Activated CD4-positive, alpha-beta T cell treated with anti-CD3 and anti-CD28 coated beads, Interleukin-10, Interleukin-2, amounts not matched to agents 100 ng/mL and 50 ng/mL, durations not matched to agents 16 hours and 8 hours (primary cell): ENCODE data around the gene POLR1A.

Experiments used
- DNase-seq: peaks from one replicate; pipeline ENCODE4 v3.0.0-alpha.2; 2020

The POLR1A gene

DNA sequence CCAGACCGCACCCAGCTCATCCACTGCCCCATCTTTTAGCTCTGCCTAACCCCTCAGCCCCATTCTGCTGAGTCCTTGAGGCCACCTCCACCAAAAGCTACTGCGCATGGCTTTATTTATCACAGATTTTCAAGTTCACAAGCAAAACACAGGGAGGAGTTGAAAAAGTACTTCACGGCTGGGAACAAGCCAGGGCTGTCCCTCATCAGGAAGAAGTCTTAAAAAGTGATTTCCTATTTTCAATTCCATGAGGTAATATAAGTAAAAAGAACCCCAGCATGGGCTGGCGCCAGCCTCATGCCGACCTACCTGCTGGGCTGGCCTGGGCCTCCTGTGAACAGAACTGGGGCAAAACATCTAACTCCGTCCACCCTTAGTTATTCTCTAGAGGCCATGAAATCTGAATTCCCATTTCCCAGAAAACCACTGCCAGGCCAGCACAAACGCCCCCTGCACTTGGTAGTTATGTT is 69.0 kb downstream of the POLR1A start:
- DNase-seq: no peak

DNA sequence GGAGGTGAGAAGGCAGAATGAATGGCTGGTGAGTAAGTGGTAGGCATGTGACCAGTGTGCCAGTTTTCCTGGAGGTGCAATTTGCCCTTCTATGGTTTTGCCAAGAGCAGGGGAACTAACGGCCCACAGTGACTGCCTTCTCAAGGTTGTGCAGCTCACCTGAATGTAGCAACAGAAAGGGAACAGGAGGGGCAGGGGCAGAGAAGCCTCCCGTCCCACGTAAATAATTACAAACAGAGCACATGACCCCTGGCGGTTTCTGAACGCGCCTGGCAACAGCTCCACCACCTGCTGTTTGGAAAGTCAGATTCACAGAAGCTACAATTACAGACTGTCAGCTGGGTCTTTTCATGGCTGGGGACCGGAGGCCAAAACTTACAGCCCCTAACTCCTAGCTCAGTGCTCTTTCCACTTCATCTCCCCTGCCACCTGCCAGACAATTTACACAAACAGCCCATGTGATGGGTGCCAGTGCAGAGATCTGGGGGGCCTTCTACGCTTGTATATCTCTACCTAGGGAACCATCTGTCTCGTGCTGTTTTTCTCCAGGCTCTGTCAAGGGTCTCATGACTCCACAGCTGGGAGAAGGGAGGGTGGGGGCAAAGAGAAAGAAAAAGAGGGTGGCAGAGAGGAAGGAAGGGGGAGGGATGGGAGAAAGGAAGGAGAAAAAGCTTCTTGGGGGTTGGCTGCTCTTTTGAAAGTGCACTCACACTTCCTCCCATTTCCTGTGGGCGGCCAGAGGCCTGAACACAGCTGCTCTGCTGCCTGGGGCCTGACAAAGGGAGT is 69.6 kb downstream of the POLR1A start:
- peak; percentile 88 for DNase-seq

DNA sequence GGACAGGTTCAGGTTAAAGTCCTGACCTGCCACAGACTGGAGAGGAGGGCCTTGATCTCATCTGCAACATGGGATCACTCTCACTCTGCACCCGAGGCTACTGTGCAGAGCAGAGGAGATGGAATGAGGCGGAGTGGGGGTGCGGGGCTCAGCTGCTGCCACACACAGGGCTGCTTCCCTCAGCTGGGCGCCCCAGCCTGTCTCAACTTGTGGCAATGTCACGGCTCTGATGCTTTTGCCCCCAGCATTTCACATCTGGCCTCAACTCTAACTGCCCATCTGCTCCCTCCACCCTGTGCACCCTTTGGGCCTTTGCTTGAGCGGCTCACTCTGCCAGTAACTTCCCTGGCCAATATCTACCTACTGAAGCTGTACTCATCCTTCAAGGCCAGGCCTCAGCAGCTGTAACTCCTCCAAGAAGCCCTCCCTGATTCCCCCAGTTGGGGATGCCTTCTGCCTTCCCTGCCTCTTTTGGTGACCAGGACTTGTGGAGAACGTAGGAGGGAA is 70.3 kb downstream of the POLR1A start:
- DNase-seq: no peak

DNA sequence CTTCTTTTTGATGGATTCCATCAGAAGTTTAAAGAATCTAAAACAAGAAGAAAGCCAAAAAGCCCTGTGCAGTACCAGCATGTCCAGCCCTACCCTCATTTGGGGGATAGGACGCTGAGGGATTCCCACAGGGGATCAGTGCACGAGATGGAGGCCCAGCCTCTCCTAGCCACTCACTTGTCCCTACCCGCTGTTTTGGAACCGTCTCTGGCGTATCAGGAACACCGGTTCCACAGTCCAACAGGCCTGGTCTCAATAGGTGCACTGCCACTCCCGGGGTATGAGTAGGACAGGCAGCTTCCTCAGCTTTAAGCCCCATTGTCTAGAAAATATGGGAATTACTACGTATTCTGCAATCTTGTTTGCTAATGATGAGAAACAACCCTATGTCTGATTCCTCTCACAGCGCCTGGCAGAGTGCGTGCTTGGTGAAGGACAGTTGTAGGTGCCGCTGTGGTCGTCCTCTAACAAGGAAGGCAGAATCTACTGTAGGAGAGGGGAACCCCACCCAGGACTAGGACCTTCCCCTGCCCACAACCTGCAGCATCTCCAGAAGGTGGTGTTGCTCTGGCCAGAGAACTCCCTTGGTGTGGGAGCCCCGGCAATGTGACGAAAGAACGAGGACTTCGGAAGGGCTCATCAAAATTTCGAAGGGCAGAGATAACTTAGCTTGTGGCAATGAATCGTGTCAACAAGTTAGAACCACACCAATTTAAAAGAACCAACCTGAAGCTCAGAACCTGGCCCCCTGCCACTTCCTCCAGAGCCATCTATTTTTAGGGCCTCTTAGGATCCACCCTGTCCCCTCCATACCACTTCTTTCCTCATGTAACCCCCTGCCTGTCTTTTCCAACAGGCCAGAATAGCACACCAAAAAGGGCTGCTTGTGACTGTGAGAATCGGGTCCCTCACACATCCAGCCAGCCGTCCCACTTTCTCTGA is 71.7 kb downstream of the POLR1A start:
- no peak for DNase-seq

DNA sequence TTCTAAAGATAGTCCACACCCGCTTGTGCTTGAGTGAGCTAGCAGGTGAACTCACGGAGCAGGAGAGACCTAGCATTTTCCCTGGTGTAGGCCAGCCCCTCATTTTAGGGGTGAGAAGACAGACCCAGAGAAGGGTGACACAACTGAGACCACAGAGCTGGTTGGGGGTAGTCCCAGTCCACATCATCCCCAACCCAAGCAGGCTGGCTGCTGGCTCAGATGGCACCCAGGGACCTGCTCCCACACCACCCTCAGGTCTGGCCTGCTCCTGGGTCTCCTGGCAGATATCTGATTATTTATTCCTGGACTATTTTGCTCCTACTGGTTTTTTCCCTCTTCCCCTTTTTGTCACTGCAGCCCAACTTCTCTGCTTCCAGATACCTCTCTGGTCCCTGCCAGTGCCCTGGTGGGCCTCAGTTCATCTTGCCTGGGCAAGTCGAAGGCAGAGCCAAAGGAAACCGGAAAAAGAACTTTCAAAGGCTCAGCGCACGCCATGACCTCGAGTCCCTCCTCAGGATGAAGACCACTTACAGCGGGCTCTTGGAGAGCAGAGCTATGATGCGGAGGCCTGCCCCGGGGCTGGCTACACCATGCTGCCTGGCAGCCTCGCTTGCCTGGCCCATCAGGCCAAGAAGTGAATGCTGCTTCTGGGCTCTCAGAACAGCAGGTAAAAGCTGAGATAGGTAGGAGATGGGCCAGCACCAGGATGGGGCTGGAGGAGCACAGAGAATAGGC is 72.7 kb downstream of the POLR1A start:
- no peak for DNase-seq

DNA sequence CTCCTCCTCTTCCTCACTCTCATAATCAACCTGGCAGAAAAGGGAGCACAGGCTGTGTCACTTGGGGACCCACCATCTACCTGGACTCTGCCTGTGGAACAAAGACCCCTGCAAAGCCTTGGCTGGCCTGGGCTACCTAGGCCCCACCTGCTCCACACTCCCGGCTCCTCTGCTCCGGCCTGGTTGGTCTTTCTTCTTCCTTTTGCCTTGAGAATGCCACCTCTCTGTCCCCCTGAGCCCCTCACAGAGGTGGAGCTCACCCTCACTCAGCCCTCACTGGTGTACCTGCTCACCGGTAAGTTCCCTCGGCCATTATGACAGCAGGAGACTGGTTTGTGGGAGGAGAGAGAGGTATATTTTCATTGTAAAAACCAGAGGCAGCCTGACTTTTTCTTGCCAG is 74.1 kb downstream of the POLR1A start:
- no peak for DNase-seq

DNA sequence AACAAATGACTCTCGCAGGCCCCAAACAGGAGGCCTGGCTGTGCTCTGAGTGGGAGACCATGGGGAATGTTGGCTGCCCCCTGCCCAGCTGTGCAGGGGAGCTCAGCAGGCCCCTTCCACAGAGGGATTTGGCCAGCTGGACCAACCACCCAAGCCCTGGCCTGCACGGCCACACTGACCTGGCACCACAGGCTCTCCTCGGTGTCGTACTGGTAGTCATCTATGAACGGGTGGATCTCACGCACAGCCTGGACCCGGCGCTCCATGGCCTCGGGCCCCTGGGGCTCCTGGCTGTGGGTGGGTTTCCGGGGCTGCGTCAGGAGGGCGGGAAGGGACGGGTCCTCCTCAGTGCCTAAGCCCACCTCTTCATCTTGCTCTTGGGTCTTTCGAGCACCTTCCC is 74.5 kb downstream of the POLR1A start:
- DNase-seq: no peak

DNA sequence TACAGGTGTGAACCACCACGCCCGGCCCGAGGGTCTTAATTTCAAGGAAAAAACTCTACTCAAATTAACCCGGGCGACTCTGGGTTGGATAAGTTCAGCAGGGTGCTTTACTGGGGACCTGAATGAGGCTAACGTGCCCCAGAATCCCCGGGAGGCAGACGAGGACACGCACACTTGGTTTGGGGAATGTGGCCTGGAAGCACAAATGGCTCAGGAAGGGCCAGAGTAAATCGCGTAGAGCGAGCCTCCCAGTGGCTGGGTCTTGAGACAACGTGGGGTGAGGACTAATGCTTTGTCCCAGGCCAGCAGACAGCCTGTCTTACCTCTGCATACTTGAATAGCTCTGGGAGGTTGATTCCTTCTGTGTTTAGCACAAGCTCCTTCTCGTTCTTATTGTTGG is 75.8 kb downstream of the POLR1A start:
- no peak for DNase-seq

DNA sequence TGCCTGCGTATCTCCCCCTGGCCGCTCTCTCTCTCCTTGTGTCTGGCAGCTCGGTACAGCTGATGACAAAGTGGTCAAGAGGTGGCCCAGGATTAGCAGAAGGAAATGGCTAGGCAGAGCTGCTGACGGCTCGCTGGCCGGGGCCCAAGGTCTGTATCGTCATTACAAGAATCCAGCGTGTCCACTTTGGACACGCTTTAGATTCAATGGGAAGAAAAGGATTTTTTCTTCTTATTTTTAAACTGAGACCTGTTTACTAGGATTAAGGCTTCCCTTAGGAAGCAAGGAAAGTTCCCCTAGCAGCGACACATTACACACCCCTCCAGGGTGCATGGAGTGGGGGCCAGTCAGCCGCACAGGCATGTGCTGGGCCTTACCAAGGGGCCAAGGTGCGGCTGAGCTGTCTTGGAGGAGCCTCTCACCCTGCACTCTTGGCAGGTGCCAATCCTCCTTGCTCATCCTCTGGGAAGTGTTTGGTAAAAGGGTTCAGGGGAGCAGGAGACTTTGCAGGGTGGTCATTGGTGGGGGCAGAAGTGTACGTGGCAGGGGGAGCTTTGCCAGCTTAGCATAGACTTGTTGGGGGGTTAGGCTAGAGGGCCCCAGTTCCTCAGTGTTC is 76.8 kb downstream of the POLR1A start:
- no peak for DNase-seq

DNA sequence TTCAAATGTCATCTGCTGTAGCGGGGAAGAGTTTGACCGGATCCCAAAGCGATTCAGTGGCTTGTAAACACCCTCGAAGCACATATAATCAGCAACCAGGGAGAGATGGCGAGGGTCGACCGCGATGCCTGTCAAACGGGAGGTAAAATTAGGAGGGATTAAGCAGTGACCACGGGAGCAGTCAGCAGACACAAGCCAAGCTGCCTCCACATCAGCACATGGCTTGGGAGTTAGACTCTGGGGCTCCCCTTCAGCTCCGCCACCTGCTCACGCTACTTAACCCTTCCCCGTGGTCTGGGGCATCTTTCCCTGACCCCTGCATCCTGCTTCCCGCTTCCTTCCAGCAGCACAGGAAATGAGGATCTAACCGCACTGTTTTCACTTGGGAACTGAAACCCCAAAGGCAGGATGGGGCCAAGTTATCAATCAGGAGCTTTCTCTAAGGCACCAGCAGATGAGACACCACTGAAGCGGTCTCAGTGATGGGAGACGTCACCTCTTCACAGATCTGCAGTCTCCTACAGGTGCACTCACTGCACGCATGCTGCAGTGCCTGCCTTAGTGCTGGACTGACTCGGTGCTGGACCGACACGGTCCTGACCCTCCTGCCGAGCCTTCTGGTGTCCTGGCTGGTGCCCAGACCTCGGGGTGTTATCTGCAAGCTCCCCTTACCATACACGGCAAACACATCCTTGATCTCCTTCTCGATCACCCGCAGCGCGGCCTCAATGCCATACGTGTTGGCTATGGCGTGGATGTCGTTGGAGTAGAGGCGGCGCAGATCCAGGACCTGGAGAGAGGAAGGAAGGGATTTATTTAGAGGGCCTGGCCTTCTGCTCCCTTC is 77.5 kb downstream of the POLR1A start:
- DNase-seq: no peak

DNA sequence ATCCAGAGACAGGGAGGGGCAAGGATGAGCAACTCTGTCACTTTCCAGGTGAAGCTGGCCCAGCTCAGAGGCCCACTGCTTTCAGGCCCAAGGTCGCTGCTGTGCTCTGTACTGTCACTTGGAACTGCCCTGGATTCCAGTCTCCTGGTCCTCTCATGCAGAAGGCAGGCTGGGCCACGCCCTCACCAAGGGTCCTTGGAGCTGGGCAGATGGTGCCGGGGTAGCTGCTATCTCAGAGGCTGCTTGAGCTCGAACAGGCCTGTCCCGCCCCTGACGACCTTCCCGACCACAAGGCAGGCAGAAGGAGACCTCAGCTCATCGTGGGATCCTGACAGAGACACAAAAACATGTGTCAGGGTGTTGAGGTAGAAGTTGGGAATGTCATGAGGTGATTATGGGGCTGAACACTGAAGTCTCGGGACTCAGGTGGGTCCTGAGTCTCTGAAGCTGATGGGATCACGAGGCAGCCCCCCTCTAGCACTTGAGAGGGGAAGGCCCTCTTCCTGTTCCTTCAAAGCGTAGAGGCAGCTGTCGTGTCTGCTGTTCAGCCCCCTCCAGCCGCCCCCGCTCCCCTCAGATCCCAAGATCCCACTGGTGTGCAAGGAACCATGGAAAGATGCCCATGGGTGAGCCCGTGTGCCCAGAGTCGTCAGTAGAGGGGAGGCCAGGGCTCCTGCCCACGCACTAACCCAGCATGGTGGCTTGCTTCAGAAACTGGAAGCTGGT is 78.3 kb downstream of the POLR1A start:
- DNase-seq: no peak

DNA sequence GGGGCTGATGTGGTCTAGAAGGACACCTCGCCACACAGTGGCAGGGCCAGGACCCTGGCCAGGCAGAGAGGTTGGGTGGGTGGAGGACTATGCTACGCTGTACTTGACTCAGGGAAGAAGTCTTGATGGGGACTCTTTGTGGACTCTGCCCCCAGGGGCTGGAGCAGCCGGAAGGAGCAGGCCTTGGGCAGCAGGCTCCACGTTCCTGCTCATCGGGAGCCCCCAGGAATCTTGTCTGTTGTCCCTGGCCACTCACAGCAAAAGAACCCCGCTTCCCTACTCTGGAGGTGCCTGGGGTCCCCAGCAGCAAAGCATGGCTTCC is 79.0 kb downstream of the POLR1A start:
- DNase-seq: no peak

DNA sequence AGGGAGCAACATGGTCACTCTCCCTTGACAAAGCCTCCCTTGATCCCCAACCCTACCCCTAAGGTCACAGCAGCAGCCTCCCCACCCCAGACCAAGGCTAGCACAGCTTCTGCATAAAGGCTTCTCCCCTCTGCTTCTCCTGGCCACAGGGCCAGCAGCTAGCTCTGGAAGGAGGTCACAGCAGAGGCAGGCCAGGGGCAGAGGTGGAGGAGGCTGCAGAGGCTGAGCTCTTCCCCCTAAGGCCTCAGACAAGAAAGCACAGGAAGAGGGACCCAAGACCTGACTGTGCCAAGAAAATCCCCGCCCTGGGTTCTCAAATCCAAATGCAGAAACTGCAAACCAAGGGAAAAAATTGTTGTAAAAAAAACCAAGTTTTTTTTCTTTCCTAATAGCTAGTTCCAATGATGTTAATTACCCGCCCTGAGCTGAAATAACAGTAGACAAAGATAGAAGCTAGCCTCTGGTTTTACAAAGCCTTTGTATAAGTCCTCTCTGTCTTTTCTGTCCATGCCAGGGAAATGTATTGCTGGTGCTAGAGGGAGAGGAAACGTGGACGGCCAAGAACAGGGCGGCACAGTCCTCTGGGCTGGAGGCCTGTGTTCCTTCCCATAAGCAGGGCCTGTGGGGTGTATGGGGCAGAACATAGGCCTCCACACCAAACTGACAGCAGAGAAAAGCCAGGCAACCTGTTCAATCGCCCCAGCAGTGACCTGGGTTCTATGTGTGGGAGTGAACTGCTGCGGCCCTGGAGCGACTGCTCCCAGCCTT is 79.5 kb downstream of the POLR1A start:
- DNase-seq: no peak

DNA sequence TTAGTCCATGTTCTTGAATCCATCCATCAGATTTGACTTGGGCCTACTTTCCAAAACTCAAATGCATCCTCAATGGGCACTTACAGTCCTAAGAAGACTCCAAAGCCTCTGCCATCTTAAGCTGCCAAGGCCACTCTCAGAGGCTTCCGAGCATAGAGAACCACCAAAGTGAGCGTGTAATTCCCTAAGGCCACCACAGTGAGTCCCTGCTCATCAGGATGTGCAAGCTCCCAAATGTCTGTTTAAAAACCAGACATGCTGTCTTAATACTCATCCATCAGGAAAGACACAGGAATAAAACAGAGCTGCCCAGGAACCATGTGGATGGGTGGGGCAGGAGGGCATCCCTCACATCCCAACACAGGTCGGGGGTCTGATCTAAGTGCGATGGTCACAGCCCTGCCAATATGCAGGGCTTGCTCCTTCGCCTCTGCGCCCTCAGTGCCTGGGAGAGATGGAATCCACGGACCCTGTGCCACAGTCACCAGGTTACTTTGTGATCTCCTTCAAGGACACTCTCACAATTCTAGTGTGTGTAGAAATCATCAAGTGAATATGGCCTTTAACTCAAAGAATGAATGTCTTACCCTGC is 80.4 kb downstream of the POLR1A start:
- DNase-seq: no peak

DNA sequence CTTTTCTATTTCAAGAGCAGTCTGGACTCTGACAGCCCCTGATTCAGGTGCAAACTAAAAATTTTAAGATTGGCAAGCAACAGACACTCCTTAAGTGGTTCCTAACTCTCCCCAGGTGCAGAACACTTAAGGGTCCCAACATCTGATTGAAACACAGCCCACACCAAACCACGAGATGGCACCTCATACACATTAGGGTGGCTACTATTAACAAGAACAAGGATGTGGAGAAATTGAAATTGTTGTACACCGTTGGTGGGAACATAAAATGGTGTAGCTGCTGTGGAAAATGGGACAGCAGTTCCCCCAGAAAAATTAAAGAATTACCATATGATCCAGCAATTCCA is 82.3 kb downstream of the POLR1A start:
- no peak for DNase-seq

DNA sequence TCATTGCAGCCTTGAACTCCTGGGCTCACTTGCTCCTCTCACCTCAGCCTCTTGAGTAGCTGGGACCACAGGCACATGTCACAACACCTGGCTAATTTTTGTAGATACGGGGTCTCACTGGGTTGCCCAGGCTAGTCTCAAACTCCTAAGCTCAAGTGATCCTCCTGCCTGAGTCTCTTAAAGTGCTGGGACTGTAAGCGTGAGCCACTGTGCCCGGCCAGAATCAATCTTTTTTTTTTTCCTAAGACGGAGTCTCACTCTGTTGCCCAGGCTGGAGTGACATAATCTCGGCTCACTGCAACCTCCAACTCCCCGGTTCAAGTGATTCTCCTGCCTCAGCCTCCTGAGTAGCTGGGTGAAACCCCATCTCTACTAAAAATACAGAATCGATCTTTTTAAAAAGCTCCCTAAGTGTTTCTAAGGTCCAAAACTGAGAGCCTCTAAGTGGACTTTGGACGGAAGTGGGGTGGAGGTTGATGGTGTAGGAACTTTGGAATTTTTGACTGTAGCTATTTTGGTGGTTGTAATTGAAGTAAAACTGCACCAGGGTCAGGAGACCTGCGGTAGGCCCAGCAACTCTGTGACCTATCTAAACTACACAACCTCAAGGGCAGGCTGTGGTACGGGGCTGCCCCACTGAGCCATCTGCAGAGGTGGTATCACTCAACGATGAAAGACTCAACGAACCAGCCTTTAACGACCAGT is 82.9 kb downstream of the POLR1A start:
- DNase-seq: no peak

DNA sequence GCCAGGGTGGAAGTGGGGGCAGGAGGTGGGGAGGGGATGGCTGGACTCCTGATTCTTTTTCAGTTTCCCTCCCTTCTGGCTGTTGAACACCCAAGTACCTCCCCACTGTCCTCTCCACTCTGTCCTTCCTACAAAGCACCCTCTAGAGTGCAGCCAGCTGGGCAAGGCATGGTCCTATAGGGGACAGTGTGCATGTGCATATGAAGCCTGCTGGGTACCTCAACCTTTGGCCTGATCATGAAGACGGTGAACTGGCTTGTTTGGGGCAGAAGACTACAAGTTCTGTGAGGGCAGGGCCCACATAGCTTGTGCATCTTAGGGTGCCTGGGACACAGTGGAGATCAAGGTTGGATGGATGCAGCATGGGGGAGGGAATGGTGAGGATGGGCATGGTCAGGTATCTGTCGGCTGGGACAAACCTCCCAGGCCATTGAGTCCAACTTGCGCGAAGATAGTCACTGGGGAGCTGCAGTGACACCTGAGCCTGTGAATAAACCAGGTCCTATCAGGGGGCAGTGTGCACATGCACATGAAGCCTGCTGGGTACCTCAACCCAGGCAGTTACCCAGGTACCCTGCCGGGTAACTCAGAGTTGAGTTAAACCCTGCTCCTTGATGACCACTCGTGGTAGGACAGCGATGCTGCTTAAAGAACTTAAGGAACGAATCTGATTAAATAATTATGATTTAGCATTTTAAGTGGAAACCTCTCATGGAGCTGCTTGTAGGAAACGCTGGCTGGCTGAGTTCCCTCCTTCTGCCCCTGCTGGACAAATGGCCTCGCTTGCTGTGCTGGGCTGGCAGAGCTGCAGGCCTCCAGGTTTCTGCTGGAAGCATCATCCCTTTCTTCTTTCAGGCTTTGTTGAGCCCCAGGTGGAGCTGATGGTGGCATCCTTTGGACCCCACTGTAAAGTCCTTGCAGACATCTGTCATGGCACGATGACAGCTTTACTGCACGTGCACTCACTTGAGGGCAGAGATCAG is 84.0 kb downstream of the POLR1A start:
- no peak for DNase-seq

DNA sequence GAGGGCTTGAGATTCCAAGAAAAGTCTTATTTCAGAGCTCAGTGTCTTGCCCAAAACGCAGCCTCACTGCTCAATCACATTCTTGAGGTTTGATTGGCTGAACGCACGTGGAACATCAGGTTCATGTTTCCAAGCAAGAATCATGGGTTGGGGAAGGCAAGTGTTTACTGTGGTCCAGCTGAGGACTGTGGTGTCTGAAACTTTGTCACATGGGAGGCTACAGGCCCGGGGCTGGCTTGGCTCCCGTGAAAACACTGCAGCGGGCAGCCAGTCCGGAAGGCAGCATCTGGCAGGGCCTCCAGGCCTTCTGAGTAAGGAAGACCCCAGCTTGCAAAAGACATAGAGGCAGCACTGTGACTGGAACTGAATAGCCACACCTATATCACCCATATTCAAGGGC is 84.7 kb downstream of the POLR1A start:
- DNase-seq: no peak
